Activated T-cell treated with anti-CD3 and anti-CD28 coated beads, Interleukin-2, amount 50 U/mL, for 48 hours (primary cell): ENCODE data around the gene ANO8.
"Not testable (repeated sequence)": the region's sequence is repeated elsewhere in the genome, so short reads cannot be mapped to it uniquely, and the experiment has no call there.

Experiments used
- DNase-seq, 2 experiments: peaks; one replicate each; pipeline ENCODE4 v3.0.0-alpha.2; 2020

Gene ANO8, protein sequence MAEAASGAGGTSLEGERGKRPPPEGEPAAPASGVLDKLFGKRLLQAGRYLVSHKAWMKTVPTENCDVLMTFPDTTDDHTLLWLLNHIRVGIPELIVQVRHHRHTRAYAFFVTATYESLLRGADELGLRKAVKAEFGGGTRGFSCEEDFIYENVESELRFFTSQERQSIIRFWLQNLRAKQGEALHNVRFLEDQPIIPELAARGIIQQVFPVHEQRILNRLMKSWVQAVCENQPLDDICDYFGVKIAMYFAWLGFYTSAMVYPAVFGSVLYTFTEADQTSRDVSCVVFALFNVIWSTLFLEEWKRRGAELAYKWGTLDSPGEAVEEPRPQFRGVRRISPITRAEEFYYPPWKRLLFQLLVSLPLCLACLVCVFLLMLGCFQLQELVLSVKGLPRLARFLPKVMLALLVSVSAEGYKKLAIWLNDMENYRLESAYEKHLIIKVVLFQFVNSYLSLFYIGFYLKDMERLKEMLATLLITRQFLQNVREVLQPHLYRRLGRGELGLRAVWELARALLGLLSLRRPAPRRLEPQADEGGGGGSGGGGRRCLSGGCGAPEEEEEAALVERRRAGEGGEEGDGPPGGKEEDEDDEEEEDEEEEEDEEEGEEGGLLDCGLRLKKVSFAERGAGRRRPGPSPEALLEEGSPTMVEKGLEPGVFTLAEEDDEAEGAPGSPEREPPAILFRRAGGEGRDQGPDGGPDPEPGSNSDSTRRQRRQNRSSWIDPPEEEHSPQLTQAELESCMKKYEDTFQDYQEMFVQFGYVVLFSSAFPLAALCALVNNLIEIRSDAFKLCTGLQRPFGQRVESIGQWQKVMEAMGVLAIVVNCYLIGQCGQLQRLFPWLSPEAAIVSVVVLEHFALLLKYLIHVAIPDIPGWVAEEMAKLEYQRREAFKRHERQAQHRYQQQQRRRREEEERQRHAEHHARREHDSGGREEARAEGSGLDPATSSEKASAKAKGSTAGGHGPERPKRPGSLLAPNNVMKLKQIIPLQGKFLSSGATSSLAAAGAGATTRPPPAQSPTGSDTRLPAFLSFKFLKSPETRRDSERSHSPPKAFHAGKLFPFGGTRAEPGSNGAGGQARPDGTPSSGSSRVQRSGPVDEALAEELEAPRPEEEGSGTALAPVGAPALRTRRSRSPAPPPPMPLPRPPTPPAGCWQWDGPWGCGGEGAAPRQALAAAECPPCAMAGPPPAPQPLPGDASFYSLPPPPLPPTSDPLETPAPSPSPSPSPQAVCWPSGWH

DNA sequence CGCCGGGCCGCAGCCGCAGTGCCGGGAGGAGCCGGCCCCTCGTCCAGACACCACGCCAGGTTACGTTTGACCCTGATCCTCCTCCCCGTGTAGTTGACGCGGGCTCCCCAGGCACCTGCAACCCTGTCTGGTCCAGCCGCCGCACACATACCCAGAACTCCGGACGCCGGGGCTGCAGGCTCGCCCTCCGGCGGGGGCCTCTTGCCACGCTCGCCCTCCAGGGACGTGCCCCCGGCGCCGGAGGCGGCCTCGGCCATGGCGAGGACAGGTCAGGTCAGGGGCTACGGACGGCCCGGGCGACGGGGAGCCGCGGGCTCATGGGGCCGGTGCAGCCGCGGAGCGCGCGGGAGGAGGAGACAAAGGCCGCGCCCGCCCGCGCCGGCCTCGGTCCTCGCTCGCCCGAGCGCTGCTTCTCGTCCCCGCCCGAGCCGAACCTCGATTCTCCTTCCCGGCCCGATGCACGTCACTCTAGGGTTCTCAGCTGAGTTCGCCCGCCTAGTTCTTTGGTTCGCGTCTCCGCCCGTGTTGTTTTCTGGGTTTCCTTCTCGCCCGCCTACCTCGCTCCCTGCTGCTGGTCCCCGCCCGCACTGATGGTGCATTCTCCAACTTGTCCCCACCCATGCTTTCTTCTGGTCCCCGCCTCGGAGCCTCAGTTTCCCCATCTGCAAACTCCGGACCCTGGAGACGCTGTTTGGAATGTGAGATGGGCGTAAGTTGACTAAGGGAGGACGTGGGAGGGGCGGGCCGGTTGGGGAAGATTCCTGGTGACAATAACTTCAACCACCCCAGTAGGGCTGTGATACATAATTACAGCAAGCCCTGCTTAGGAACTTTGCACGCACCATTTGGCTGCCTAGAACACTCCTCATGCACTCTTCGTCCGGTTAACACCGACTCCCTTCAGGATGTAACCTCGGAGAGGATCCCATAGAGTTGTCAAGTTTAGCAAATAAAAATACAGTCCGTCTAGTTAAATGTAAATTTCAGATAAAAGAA is at the start of gene ANO8:
Gene ANO8 (minus strand): TSS at position 442 of the 996 bp plus-strand sequence. CDS start 185 bp downstream, at position 257.
- peak; percentile 99 for DNase-seq

- DNase-seq = no peak
Observed at GRCh38 chr19:17380426-17381138, 45.9 kb upstream of the ANO8 start.

DNA sequence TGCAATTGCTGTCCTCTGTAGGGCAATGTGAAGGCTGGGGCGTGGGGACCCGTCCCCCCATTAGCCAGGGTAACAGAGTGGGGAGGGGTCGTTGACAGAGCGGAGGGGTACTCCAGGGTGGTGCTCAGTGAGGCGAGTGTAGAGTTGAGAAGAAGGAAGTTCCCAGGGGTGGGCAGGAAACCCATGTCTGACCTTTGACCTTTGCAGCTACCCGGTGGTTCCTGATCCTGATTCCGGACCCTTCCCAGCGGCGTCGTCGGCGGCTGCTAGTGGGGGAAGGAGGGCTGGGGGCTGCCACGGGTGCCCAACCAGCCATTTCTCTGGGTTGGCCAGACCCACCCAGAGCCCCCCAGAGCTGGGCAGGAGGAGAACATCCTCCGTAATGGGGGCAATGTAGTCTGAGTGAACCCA is 44.6 kb upstream of the ANO8 start:
- no peak for DNase-seq

- DNase-seq = no peak
Observed at GRCh38 chr19:17378271-17378670, 43.6 kb upstream of the ANO8 start.

DNA sequence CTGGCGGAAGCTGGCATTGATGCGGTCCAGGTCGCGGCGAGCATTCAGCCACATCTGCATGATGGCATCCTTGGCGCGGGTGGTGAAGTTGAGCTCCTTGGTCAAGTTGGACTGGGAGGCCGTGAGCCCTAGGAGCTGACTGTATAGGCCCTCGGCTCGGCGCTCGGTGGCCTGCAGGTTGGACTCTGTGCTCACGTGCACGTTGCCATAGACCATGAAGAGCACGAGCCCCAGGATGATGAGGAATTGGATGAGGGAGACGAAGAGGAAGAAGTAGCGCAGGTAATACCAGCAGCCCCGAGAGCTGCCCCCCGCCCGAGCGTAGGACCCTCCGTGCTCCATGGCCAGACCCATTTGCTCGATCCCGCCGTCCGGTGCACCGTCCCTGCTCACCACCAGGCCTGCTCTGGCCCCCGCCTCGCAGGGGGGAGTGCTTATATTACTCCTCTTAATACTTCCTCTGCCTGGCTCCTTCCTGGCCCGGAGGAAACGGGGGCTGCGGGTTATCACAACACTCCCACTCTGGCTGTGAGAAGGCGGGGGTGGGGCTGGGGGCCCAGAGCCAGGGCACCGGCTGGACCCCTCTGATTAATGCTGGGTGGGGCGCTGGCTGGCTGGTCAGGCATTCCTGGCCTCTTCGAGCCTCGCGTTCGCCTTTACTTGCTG is 42.4 kb upstream of the ANO8 start, which contains the start of gene PLVAP:
Gene PLVAP (minus strand): TSS at position 408 of the 666 bp plus-strand sequence. CDS start 54 bp downstream, at position 354.
- no peak for DNase-seq

GRCh38 chr19:17370026-17370587 is 35.5 kb upstream of the ANO8 start:
- no peak for DNase-seq

DNA sequence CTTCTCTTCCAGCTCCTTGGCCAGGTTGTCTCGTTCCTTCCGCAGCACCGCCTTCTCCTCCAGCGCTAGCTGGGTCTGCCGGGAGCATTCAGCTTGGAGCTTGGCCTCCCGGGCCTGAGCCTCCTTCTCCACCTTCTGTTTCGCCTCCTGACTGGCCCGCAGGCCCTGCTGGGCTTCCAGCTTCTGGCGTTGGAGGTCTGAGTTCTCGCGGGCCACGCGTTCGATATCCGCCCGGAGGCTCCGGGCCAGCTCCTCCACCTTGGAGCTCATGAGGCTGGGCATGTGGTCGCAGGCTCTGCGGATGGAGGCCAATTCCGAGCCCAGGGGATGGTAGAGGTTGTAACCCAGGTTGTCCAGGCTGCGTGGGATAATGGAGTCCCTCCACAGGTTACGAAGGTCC is 30.7 kb upstream of the ANO8 start:
- no peak for DNase-seq

DNA sequence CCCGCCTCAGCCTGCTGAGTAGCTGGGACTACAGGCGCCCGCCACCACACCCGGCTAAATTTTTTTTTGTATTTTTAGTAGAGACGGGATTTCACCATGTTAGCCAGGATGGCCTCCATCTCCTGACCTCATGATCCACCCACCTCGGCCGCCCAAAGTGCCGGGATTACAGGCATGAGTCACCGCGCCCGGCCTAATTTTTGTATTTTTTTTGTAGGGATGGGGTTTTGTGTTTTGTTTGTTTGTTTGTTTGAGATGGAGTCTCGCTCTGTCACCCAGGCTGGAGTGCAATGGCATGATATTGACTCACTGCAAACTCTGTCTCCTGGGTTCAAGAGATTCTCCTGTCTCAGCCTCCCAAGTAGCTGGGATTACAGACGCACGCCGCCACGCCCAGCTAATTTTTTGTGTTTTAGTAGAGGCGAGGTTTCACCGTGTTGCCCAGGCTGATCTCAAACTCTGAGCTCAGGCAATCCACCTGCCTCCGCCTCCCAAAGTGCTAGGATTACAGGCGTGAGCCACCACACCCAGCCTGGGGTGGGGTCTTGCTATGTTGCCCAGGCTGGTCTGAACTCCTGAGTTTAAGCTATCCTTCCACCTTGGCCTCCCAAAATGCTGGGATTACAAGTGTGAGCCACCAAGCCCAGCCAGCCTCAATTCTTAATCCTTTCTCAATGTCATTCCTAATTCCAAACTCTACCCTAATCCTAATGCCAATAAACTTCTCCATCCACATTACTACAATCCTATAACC is 29.4 kb upstream of the ANO8 start:
- not testable (repeated sequence) for DNase-seq

GRCh38 chr19:17359905-17360800 is 25.5 kb upstream of the ANO8 start:
- no peak for DNase-seq

GRCh38 chr19:17358395-17358794 is 23.7 kb upstream of the ANO8 start:
- no peak for DNase-seq

DNA sequence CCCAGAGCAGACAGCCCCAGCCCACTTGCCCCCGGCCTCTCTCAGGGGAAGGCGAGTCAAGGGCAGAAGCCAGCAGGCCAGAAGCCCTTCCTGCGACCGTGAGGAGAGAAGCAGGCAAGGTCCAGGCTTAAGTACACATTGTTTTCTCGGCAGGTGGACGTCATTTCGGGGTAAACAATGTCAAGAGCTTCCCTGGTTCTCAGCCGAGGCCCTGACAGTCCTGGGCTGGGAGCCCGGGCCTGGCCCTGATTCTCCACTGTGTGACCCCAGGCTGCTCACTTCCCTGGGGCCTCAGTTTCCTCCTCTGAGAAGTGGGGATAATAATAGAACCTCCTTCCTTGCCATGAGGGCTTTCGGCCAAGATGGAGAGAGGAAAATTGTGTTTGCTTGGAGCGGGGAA is 23.1 kb upstream of the ANO8 start:
- DNase-seq = no peak

DNA sequence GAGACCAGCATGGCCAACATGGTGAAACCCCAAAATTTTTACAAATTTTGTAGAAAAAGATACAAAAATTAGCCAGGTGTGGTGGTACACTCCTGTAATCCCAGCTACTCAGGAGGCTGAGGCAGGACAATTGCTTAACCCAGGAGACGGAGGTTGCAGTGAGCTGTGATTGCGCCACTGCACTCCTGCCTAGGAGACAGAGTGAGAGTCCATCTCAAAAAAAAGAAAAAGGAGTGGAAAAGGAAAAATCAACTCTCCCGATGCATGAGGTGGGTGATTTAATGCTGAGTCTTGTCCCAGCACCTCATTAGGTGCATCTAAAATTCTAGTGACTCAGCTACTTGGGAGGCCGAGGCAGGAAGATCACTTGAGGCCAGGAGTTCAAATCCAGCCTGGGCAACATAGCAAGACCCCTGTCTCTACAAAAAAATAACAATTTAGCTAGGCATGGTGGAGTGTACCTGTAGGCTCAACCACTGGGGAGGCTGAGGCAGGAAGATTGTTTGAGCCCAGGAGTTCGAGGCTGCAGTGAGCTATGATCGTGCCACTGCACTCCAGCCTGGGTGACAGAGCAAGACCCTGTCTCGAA is 22.5 kb upstream of the ANO8 start:
- no peak for DNase-seq

DNA sequence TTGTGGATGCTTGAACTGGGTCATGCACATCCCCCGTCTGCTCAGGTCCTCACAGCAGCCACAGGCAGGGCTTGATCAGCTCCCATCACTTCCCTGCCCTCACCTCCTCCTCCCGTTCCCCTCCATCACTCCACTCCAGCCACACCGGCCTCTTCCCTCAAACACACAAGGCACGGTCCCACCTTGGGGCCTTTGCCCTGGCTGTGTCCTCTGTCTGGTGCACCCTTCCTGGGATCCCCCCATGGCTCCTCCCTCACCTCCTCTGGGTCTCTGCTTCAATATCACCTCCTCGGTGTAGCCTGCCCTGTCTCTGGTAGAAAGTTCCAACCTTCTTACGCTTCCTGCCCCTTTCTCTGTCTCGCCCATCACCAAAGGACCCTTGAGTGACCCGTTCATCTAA is 18.7 kb upstream of the ANO8 start:
- no peak for DNase-seq

GRCh38 chr19:17352608-17353280 is 18.1 kb upstream of the ANO8 start:
- DNase-seq = no peak

DNA sequence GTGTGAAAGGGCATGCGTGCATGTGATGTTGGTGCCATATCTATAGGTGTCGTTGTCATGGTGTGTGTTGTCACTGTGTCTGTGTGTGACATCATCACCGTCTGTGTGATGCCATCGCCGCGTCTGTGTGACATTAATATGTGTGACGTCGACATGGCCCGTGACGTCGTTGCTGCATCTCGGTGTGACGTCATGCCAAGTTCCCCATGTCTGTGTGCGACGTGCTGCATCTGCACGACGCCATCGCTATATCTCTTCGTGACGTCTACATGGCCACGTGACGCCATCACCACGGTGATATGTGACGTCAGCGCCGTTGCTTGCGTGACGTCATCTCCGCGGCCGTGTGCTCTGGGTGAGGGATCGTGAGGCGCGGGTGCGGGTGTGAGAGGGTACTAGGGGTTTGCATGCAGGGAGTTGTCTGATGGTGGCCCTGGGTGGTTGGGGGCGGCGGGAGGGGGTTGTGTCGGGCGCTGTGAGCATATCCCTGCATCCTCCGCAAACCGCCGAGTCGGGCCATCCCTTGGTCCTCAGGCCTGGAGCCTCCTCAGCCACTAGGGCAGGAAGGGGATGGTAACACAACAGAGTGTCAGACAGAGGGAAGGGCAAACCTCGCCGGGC is 17.3 kb upstream of the ANO8 start:
- DNase-seq = no peak

DNA sequence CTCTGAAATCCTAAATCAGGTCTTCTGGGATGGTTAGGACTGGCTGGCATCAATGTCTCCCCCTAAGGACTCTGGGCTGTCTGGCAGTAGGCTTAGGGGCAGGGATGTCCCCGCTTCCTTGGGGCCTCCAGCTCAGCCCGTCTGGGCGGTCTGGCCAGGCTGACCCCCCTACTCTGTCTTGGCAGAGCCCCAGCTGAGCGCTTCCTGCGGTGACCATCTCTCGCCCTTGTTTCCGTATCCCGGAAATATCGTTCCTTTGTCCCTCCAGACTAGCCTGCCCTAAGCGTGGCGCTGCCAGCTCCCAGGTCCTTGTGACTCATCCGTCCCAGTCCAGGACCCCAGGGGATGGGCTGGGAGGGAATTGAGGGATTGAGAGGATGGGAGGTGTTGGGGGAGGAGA is 14.0 kb upstream of the ANO8 start:
- no peak for DNase-seq

GRCh38 chr19:17347877-17348276 is 13.2 kb upstream of the ANO8 start:
- DNase-seq = no peak
